Measurements from ENCODE around the gene MAVS.
"Not testable (repeated sequence)": the region's sequence is repeated elsewhere in the genome, so short reads cannot be mapped to it uniquely, and the experiment has no call there.

The MAVS gene

DNA sequence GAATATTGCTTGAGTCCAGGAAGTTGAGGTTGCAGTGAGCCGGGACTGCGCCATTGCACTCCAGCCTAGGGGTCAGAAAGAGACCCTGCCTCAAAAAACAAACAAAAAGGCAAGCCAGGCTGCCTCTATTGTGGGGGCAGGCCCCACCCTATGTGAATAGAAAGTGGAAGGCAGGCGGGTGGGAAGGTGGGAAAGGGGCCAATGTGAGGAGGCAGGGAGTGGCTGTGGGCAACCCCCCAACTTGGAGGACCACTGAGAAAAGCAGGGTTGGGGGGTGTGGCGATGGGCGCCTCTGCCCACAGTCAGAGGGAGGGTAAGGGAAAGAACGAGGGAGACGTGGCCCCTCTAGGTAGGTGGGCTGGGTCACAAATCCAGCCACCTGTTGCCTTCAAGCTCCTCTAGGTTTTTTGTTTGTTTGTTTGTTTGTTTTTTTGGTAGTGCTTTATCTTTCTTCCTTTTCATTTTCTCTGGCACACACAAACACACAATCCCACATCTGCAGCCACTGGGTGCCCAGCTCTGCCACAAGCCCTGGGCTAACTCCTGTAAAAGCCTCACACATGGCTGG lies 31.6 kb upstream of the MAVS start:
- DNase-seq (ENCODE audit: low read depth in 2 of 2, low spot score in 1 of 2): no peak

DNA sequence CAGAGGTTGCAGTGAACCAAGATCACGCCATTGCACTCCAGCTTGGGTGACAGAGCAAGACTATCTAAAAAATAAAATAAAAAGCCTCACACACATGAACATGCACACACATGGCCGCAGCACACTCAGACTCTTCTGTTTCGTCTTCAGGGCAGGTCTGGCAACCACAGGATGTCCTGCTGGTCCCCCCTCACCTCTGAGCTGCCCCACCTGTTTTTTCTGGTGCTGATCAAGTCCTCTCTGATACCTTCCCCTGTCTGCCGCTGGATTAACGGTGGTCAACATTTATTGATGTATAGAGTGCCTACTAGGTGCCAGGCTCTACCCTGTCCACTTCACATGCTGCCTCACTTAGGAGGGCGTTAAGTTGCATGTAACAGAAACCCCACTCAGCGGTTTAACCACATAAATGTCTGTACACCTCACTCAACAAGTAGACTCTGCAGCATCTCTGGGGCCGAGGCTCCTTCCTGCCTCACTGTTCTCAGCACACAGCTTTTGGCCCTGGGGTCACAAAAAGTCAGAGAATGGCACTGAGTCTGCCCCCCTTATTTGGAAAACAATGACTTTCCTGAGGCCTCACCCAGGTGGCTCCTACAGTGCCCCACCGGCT lies 30.8 kb upstream of the MAVS start:
- no peak for DNase-seq (ENCODE audit: low read depth in 2 of 2, low spot score in 1 of 2)

DNA sequence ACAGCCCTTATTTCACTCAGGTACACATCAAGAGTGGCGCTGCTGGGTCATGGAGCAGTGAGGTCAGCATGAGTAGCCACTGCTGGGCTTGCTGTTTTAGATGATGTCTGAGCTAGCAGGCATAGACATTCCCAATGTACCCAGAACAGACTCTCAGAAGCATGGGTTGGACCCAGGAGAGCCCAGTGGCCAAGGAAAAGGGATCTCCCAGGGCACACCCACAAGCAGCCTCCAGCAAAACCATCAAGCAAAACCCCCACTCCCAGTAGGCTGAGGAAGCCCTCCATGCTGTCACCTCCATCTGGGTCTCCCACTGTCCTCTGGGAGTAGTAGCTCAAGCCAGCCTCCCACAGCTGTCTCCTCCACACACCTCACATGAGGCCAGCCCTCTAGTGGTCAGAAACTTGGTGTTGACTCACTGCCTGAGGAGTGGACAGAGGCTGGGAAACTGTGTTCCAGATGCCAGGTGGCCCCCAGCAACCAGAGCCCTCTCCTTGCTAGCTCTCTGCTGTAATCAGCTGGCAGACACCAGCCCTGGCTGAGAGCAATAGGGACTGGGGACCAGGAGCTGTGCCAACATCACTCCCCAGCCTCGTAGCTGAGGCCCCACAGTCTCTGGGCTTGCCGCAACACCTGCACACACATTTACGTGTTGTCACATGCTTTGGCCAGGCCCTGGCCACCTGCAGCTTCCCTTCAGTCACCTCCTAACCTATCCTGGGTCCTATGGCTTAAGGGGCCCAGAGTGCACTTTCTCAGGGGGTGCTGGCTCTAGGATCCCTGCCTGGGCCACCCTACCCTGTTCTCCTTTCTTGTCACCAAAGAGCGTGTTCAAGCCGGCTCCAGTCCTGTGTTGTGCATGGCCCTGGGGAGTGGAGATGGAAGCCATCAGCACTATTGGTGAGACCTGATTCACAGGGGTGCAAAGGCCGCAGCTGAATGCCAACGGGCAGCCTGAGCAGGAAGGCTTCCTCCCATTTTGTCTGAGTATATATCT lies 28.2 kb upstream of the MAVS start:
- DNase-seq (ENCODE audit: low read depth in 2 of 2, low spot score in 1 of 2): no peak

DNA sequence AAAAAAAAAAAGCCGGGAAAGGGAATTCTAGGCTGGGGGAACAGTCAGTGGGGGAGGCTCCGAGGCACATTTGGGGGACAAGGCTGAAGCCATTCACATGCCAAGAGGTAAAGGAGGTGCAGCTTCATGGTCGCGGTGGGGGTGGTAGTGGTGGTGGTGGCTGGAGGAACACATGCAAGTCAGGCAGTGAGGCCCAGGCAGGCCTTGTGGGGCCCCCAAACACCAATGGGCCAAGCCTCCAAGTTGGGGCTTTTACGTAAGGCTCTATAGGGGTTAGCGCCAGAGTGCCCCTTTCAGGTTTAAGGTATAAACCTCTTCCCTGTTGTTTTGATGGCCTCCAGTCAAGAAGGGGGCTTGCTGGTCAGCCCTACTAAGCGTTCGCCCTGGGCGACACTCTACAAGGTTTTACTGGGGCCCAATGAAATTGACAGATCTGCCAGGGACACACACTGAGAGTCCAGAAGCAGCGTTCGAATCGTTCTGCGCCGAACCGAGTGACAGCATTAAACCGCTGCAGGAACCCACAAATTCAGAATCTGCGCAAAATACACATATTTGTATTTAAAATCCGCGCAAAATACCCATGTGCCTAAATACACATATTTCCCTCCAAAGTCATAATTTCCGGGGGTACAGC lies 27.1 kb upstream of the MAVS start:
- no peak for DNase-seq (ENCODE audit: low read depth in 2 of 2, low spot score in 1 of 2)

GRCh38 chr20:3820048-3820900 lies 26.4 kb upstream of the MAVS start, which contains the start of gene AP5S1:
Gene AP5S1, plus strand, starts transcription at chr20:3820547. Its CDS starts 1,571 bp downstream, at chr20:3822118.
- peak; percentile 83 to 86 for DNase-seq (ENCODE audit: low read depth in 2 of 2, low spot score in 1 of 2)

DNA sequence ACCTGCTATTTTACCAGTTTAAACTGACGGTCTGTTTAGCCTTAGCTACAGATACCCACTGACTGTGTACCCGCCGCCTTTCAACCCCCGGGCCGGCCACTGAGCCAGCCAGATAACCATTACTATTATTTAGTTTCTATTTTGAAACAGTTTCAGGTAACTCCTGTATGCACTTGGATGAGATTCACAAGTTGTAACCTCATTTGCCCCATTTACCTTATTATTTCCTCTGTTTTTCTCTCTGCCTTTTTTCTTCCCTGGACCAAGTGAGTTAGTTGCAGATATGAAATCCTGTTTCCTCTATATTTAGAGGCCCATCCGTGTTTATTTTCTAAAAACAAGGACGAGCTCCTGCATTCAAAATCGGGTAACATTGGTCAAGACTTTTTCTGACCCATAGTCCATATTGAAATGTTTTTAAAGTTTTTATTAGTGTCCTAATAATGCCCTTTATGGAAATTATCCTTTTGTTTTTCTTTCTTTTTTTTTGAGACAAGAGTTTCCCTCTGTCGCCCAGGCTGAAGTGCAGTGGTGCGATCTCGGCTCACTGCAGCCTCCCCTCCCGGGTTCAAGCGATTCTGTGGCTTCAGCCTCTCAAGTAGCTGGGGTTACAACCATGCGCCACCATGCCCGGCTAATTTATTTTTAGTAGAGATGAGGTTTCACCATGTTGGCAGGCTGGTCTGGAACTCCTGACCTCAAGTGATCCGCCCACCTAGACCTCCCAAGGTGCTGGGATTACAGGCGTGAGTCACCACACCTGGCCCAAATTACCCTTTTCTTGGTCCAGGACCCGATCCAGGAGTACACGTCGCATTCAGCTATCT lies 25.5 kb upstream of the MAVS start:
- DNase-seq (ENCODE audit: low read depth in 2 of 2, low spot score in 1 of 2): no peak

GRCh38 chr20:3821996-3822395 lies 24.6 kb upstream of the MAVS start:
- no peak for DNase-seq (ENCODE audit: low read depth in 2 of 2, low spot score in 1 of 2)

GRCh38 chr20:3823881-3824280 lies 22.8 kb upstream of the MAVS start:
- no peak for DNase-seq (ENCODE audit: low read depth in 2 of 2, low spot score in 1 of 2)

DNA sequence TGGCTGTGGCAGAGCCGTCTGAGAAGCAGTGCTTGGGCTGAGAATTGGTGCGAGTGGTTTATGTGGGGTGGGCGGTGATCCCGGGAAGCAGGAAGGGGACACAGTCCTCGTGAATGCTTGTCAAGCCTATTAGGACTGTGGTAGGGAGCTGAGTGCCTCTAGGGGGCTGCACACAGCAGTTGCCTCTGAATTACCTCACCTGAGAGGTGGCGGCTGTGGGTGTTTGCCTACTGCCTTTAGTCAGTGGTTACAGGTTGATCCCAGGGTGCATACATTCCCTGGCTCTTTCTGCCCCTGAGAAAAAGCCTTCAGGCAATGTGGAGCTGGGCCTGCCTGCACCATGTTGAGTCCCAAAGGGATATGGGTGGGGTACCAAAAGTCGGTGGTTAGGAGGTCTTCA lies 21.1 kb upstream of the MAVS start:
- DNase-seq (ENCODE audit: low read depth in 2 of 2, low spot score in 1 of 2): no peak

DNA sequence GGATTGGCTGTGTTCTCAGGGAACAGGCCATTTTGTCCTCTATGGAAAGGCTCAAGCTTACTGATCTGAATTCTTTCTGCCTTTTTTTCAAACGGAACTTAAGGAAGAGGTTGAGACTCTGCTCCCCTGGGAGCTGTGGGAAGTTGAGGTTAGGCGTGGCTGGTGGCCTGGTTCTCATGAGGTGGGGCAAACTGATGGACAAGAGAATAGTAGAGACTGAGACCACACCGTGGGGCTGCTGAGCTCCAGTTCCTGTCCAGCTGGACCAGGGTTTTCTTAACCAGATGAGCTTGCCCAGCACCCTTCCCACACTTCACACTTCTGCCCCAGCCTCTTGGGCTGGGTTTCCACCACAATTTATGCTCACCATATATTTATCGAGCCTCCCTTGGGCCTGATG lies 20.2 kb upstream of the MAVS start:
- no peak for DNase-seq (ENCODE audit: low read depth in 2 of 2, low spot score in 1 of 2)

- no peak for DNase-seq (ENCODE audit: low read depth in 2 of 2, low spot score in 1 of 2)
Observed at GRCh38 chr20:3828798-3829197, 17.8 kb upstream of the MAVS start.

- DNase-seq (ENCODE audit: low read depth in 2 of 2, low spot score in 1 of 2): not testable (repeated sequence)
Observed at GRCh38 chr20:3829891-3830290, 16.7 kb upstream of the MAVS start.

GRCh38 chr20:3836132-3836531 lies 10.5 kb upstream of the MAVS start:
- no peak for DNase-seq (ENCODE audit: low read depth in 2 of 2, low spot score in 1 of 2)

DNA sequence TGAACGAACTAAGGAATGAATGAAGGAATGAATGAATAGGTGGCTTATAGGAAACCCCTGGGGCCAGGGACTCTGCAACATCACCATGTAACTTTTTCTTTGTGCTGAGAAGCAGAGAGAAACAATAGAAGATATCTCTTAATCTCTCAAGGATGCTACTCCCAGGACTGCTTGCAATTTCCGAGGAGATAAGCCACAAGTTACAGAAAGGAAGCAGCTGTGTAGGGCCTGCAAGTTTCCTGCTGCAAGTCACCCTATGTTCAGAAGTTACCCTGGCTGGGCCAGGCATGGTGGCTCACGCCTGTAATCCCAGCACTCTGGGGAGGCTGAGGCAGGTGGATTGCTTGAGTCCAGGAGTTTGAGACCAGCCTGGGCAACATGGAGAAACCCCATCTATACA lies 7.3 kb upstream of the MAVS start:
- DNase-seq (ENCODE audit: low read depth in 2 of 2, low spot score in 1 of 2): no peak

- DNase-seq (ENCODE audit: low read depth in 2 of 2, low spot score in 1 of 2): not testable (repeated sequence)
Observed at GRCh38 chr20:3840201-3840600, 6.4 kb upstream of the MAVS start.

DNA sequence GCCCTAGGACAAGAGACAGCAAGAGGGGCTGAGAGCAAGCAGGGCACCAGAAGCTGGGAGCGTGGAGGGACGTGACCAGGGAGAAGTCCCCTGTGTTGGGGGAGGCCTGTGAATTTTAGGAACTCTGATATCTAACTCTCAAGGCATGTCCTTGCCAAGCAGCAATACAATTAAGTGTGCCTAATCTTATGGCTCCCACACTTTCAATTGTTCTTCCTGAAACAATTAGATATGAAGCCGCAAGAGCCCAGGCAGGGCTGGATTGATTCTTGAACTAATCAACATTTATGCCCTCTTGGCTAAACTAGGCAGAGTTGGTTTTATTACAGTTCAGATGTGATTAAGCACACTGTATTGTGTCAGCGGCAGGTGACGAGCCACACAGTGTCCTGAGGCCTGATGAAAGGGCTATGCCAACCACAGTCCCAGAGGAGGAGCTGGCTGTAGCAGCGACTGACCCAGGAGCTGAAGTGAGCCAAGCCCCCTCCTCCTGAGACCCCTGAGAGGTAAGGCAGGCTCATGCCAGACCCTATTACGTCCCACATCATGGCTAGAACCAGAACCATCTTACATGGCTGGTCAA lies 4.2 kb upstream of the MAVS start:
- DNase-seq (ENCODE audit: low read depth in 2 of 2, low spot score in 1 of 2): no peak

DNA sequence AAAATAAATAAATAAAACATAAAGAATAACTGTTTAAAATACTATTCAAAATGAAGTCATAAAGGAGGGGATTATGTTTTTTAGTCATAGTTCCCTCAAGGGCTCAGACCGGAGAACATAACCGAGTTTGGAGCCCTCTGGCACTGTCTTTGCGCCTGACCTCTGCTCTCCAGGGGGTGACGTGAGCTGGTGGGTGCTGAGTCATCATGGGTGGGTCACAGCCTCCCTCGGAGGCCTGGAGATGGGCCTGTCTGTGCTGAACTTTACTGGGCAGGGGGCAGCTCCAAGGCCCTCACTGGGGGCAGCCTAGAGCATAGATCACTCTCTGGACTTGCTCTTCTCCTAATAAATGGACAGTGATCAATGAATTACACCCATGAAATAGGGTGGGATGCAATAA lies 3.1 kb upstream of the MAVS start:
- no peak for DNase-seq (ENCODE audit: low read depth in 2 of 2, low spot score in 1 of 2)

DNA sequence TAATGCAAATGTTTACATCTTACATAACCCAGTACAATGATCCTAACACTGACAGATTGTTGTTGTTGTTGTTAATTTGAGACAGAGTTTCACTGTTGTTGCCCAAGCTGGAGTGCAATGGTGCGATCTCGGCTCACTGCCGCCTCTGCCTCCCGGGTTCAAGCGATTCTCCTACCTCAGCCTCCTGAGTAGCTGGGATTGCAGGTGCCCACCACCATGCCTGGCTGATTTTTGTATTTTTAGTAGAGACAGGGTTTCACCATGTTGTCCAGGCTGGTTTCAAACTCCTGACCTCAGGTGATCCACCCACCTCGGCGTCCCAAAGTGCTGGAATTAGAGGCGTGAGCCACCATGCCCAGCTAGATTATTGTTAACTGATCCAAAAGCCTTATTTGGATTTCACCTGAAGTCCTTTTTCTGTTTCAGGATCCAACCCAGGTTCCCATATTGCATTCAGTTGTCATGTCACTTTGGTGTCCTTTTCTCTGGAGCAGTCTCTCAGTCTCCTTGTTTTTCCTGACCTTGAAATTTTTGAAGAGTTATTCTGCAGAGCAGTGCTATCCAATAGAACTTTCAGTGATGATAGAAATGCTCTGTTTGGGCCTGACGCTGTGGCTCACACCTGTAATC lies 2.5 kb upstream of the MAVS start:
- DNase-seq (ENCODE audit: low read depth in 2 of 2, low spot score in 1 of 2): not testable (repeated sequence)

GRCh38 chr20:3846378-3846739 lies 275 bp upstream of the MAVS start:
- DNase-seq (ENCODE audit: low read depth in 2 of 2, low spot score in 1 of 2): no peak

Measured in stimulated activated CD8-positive, alpha-beta memory T cell treated with anti-CD3 and anti-CD28 coated beads, Interleukin-4, amount 100 ng/mL, for 1 hour (primary cell).